Prostate gland (tissue), 2 donors: Measurements from ENCODE around the gene FAM149B1.
A peak's percentile ranks its signal among the peaks of the same experiment; 100 is the strongest.

ENCODE experiments used
- POLR2A ChIP-seq: fragments of 450-650 bp; IDR thresholded peaks from one replicate; pipeline ENCODE4 v1.6.1; 2016; ENCODE audit warnings: antibody characterized with exemption, mild to moderate bottlenecking
- POLR2AphosphoS5 ChIP-seq: sonication (generic); formaldehyde crosslinking; IDR thresholded peaks from one replicate; pipeline ENCODE4 v1.6.1; 2017; ENCODE audit warnings: antibody characterized with exemption
- TF ChIP-seq, protein P1 (sequence below), 4 experiments: fragments of 200-600 bp in 2 of 4; fragments of 450-650 bp in 2 of 4; sonication (generic) in 2 of 4; IDR thresholded peaks; 1 replicate in 3 of 4; 2 replicates in 1 of 4; pipeline ENCODE4 v1.5.1; 2016 to 2019; ENCODE audit warnings: antibody characterized with exemption in 4 of 4, mild to moderate bottlenecking in 2 of 4, moderate library complexity in 2 of 4

DNA sequence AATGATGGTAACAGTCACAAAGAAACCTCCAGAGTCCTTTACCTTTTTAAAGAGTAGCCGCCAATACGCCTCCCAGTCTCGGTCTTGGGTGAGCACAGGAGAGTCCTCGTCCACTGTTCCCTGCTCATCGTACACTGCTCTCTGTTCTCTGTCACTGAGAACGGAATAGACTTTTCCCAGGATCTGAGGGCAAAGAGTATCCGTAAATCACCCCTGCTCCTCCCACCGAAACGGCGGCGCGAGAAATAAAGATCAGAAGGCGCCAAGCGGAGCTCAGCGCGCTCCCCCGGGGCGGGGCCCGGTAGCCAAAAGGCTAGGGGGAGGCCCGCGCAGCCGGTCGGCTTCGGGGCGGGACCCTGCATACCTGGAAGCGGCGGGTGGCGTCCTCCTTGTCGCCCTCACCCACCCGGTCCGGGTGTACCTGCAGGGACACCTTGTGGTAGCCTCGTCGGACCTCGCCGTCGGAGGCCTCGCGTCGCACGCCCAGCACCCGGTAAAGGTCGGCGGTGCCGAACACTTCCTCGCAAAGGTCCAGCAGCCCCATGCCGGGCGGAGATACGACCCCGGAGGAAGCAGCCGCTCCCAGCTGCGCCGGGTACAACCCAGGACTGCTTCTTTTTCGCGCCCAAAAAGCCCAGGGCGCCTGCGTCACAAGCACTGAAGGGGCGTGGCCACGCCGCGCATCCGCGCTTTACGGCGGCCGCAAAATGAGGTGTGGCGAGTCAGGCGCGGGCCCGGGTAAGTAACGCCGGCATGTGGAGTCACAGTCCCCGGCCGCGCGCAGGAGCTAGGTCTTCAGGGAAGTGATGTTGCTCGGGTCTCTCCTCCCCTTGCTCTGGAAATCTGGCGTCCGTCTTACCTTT, 79.0 kb downstream of the FAM149B1 start, which contains the start of gene DNAJC9:
- TF ChIP-seq, protein P1, sequence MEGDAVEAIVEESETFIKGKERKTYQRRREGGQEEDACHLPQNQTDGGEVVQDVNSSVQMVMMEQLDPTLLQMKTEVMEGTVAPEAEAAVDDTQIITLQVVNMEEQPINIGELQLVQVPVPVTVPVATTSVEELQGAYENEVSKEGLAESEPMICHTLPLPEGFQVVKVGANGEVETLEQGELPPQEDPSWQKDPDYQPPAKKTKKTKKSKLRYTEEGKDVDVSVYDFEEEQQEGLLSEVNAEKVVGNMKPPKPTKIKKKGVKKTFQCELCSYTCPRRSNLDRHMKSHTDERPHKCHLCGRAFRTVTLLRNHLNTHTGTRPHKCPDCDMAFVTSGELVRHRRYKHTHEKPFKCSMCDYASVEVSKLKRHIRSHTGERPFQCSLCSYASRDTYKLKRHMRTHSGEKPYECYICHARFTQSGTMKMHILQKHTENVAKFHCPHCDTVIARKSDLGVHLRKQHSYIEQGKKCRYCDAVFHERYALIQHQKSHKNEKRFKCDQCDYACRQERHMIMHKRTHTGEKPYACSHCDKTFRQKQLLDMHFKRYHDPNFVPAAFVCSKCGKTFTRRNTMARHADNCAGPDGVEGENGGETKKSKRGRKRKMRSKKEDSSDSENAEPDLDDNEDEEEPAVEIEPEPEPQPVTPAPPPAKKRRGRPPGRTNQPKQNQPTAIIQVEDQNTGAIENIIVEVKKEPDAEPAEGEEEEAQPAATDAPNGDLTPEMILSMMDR (IDR thresholded peaks at IDR 0.05) = peak; percentile 7 to 52 (median 32)
- peak; percentile 75 for TF ChIP-seq POLR2A
- peak; percentile 99 for TF ChIP-seq POLR2AphosphoS5
